Stimulated activated CD4-positive, alpha-beta T cell treated with anti-CD3 and anti-CD28 coated beads, Interleukin-15, amount 100 ng/mL, for 24 hours (primary cell): ENCODE data around the gene CNOT1.
"Not testable (repeated sequence)": the region's sequence is repeated elsewhere in the genome, so short reads cannot be mapped to it uniquely, and the experiment has no call there.

Experiments used
- DNase-seq: peaks from one replicate; pipeline ENCODE4 v3.0.0-alpha.2; 2020

Gene CNOT1

DNA sequence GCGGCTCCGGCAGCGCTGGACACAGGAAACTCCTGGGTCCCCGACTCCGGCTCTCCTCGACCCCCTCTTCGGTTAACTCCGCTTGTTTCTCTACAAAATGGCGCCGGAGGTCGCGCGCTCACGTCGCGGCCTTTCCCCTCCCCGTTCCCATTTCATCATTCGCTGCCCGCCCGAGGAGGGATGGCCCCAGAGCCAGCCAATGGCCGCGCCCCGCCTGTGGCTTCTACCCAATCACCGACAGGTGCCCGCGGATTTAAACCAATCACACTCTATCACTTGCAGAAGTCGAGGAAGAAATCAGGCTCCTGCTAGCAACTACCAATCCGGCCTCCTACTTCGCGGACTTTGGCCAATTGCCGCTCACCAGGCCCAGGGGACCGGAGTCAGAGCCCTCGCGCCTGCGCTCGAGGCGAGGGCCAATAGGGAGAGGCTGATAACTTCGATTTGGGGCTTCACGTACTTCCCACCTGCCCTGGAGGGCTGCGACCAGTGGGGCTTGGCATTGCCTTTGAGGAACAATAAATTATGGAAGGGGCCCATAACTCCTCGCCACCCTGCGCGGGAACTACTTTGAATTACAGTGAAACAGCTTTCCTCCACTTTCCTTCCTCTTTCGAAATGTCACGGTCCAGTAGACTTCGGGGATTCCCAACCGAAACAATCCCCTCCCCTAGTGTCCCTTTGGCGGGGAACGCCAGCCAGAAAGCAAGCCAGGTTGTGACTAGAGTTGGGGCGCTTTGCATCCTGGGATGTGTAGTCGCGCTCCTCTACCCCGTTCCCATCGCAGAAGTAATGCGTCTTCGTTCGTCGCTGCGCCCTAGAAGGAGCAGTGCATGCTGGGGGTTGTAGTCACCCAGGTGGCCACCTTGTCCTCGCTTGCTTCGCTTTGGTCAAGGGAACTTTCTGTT, at the start of gene CNOT1:
CNOT1 (minus strand) TSS at position 94 of the 908 bp plus-strand sequence. CDS start 30,489 bp downstream, outside the sequence.
- DNase-seq: peak; percentile 98

DNA sequence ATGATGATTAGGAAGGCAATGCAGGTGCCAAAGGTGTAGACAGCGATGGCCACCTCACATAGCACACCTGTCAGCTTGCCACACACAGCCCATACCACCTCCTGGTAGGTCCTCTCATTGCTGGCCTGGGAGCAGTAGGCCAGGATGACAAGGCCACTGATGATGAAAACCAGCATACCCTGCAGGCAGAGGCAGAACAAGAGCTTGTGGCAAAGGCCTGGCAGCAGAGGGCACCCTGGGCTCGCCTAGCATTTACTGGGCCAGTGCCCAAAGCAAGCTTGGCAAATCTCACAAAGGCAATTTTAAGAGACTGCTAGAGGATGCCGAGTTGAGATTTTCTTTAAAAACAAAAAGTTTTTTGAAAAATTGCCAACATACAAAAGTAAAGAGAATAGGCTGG, 49.1 kb upstream of the CNOT1 start:
- peak; percentile 19 for DNase-seq

GRCh38 chr16:58678269-58678668, 48.6 kb upstream of the CNOT1 start:
- no peak for DNase-seq

GRCh38 chr16:58670946-58671583, 41.4 kb upstream of the CNOT1 start:
- DNase-seq: no peak

- DNase-seq: no peak
Observed at GRCh38 chr16:58670177-58670576, 40.6 kb upstream of the CNOT1 start.

DNA sequence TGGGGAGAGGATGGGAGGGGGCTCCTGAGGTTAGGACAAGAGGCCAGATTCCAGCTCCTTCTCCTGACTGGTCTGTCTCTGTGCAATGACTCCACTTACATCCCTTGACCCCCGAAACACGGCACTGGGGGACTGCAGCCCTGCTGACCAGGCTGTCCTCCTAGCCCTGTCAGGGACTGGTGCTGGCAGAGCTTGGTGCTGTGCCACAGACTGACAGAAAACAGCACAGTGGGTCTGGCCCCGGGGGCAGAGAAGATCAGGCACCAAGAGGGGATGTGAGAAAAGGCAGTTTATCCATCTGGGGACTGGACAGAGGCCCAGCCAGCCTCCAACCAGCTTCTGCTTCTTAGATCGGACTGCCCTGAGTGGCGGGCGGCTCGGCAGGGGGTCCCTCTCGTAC, 35.6 kb upstream of the CNOT1 start:
- no peak for DNase-seq

DNA sequence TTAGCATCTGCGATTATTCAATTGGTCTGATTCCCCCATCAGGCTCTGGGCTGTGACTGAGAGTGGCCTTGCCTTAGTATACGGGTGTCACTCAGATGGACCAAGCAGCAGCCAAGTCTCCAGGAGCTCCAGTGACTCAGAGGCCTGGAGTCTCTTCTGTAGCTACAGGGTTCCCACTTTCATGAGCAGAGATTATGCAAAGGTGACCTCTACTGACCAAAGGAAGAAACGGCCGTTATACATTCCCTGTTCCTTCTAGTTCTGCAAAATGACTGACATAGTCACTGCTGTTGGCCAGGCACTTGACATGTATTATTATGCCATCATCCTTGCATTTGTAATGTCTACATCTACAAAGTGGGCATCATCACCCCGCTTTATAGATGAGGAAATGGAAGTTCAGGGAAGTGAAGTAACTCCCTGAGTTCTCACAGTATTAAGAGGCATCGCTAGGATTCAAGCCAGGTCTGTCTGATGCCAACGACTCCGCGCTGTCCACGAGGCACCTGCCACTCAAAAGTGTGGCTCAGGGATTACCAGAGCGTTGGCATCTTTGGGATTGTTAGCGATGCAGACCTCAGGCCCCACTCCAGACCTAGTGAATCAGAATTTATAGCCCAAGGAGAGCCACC, 31.7 kb upstream of the CNOT1 start:
- peak; percentile 9 for DNase-seq

DNA sequence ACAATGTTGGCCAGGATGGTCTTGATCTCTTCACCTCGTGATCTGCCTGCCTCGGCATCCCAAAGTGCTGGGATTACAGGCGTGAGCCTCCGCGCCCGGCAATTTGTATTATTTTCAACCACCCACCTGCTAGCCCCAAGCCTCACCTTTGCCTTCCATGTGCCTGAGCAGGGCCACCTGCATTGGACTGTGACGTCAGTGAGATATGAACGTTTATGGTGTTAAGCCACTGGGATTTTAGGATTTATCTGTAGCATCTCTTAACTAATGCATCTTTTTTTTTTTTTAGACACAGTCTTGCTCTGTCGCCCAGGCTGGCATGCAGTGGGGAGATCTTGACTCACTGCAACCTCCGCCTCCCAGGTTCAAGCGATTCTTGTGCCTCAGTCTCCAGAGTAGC, 30.3 kb upstream of the CNOT1 start:
- not testable (repeated sequence) for DNase-seq

DNA sequence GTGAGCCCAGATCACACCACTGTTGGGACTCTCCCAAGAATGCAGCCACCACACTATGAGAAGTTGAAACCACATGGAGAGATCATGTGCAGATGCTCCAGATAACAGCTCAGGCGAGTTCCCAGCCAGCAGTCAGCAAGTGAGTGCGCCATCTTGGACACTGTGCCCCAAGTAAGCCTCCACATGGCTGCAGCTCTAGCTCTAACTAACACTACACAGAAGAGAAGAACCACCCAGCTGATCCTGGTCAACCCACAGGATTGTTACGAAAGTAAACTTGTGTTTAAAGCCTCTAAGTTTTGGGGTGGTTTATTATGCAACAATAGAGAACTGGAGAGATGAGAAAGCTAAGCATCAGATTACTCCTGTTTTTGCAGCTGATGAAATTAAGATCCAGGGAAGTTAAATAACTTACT, 29.2 kb upstream of the CNOT1 start:
- DNase-seq: no peak

DNA sequence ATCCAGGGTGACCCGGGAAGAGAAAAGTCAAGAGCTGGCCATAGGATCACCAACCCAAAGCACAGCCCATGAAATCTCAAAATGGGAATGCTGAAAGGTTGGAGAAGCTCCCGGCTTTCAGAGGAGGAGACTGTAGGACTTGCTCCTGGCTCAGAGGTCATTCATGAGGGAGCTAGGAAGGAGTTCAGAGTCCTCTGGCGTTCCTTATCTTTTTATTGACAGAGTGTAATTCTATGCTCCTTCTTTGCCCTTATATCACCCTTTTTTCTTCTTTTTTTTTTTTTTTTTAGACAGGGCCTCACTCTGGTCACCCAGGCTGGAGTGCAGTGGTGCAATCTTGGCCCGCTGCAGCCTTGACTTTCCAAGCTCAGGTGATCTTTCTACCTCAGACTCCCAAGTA, 27.3 kb upstream of the CNOT1 start:
- DNase-seq: no peak

DNA sequence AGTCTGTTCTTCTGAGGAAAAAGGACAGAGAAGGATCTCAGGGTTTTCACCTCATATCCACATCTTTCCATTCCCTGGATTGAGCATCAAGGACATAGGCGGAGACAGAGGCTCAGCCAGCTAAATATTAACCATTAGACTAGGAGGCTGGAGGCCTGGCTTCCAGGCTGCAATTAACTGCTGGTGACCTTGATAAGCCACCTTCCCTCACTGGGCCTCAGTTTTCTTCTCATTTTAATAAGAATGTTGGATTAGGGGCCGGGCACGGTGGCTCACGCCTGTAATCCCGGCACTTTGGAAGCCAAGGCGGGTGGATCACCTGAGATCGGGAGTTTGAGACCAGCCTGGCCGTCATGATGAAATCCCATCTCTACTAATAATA, 25.6 kb upstream of the CNOT1 start:
- no peak for DNase-seq

DNA sequence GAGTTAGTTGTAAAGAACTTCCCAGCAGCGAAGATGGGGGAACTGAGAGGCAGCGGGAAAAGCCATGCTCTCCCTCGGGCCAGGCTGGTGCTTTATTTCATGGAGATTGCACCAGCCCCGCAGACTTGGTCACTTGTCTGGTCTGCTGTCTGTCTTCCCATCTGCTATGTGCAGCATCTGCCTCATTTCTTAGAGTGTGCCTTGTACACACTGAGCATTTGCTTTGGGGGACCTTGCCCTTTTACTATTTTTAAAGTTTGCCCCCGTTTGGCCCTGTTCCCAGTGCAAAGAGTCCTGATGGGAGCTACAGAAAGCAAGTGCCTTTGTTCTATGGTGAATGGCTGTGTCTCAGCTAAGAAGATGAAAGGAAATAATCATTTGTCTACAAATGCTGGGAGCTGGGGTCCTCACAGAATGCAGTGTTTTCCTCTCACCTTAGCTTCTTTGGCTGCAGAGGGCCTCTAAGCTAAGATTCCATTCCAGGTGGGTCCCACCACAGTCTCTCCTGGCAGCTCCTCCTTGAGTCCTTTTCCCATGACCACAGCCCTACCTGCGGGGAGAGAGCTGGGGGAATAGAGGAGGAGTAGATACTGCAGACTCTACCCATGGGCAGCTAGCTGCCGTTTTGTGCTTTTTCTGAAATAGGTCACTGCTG, 25.1 kb upstream of the CNOT1 start:
- DNase-seq: no peak

DNA sequence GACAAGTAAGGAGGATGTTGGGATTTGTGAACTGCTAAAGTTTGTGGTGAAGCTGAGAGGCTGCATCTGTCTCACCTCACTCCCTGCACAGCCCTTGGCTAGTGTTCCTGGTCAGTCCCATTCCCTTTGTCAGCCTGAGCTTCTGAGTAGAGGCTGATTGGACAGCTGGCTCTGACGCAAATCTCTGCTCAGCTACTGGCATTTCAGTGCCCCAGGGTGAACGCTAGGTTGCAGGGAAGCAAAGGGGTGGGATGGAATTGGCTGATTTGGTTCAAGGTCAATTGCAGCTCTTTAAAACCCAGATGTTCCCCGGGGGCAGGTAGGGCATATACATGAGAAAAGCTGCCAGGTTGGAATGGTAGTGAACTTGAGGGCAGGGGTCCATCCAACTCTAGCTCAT, 23.1 kb upstream of the CNOT1 start:
- no peak for DNase-seq

GRCh38 chr16:58651965-58652348, 22.3 kb upstream of the CNOT1 start:
- DNase-seq: no peak

DNA sequence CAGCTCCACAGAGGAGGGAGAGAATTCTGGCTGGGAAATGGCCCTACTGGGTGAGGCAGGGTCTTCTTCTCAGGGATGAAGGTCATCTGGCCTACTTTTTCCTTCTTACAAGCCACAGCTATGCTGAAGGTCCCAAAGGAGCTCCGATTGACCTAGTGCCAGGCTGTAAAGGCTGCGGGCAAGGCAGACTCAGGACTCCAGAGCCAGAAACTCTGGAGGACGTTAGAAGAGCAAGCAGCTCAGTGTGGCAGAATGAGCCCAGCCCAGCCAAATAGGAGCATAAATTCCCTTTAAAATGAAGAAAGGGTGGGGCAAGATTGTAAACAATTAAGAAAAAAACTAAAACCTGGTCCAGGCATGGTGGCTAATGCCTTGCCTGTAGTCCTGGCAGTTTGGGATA, 20.1 kb upstream of the CNOT1 start:
- no peak for DNase-seq

DNA sequence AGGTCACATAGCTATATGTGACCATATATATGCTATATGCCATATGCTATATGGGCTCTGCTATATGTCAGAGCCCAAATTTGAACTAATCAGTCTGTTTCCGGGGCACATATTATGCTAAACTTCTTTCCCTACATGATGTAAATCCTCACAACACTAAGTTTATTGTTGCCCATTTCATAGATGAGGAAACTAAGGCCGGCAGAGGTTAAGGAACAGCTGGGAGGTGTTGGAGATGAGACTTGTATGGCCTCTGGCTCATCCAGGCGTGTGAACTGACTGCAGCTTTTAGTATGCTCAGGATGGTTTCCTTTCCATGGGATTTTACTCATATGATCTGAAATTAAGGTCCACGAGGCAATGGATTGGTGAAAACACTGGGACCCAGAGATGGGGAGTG, 17.5 kb upstream of the CNOT1 start:
- no peak for DNase-seq

- DNase-seq: no peak
Observed at GRCh38 chr16:58644765-58645487, 15.3 kb upstream of the CNOT1 start.

- DNase-seq: no peak
Observed at GRCh38 chr16:58644108-58644507, 14.5 kb upstream of the CNOT1 start.

GRCh38 chr16:58640949-58641348, 11.3 kb upstream of the CNOT1 start:
- DNase-seq: no peak

- no peak for DNase-seq
Observed at GRCh38 chr16:58639836-58640235, 10.2 kb upstream of the CNOT1 start.

DNA sequence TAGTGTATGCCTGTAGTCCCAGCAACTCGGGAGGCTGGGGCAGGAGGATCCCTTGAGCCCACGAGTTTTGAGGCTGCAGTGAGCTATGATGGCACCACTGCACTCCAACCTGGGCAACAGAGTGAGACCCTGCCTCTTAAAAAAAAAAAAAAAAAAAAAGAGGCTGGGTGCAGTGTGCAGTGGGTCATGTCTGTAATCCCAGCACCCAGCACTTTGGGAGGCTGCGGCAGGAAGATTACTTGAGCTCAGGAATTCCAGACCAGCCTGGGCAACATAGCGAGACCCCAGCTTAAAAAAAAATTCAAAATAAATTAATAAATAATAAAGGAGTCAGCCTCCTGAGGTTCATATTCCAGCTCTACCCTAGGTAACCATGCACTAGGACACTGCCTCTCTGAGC, 9.6 kb upstream of the CNOT1 start:
- DNase-seq: no peak

DNA sequence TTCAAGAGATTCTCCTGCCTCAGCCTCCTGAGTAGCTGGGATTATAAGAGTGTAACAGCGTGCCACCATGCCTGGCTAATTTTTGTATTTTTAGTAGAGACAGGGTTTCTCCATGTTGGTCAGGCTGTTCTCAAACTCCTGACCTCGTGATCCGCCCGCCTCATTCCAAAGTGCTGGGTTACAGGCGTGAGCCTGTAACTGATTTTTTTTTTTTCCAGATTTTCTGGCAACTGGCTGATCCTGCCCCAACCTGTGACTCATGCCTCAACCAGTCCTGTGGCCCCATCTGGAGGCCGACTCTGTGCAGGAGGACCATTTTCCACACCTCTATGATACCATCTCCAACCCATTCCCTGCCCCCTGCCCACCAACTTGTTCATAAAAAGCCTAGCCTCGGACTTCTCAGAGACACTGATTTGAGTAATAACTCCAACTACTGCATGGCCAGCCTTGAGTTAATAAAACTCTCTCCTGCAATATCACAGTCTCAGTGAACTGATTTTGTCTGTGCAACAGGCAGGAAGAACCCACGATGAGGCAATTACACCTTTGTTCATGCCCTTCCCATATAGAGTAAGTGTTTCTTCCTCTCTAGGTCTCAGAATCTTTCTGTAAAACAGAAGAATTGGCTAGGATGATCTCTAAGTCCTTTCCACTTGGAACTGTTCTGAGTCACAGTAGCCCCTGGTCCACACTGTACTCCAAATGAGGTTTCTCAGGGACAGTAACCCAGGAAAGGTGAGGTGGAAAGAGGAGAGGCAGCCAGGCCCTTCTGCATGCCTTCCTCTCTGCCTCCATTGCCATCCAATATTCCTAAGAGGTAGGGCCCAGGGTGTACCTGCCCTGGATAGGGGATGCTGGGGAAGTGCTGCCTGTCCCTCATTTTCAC, 8.8 kb upstream of the CNOT1 start:
- no peak for DNase-seq
